ENCODE results near the gene SCAMP2. TPM values are rescaled to one million over a fixed set of nuclear protein-coding genes. Genes with fewer than 3 reads are reported as not detected.

Gene SCAMP2
- total RNA-seq, 1 experiment from 2014 or later, result 38.0 TPM

DNA sequence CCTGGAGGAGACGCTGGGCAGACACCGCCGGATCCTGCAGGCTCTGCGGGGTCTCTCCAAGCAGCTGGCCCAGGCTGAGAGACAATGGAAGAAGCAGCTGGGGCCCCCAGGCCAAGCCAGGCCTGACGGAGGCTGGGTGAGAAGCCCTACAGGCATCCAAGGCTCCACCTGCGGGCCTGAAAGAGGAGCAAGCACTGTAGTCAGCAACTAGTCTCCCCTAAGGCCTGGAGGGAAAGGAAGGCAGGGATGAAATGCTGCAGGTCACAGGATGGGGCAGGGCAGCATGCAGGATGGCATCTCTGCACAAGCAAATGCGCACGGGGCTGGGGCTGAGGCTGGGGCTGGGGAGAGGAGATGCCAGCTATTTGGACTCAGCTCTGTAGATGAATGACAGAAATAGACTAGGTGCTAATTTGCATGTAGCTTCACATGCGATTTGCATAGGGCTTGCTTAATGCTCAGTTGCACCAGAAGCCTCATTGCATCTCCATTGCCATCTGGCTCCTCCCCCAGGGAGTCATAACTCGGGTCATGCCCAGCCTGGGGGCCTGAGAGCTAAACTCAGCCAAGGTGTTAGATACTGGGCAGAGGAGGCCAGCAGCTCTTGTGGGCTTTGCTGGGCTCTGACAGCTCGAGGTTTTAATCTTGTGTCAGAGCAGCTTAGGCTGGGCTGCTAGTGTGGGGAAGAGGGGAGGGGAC is 51.9 kb downstream of the SCAMP2 start:
- Mint-ChIP-seq H3K4me3 (no peak overlapping the region), H3K27me3 (ENCODE audit: low read depth) (peaks cover 31% of the 10 kb centered on the region), H3K9me3 (no peaks in the 10 kb centered on the region), H3K4me1 (peaks cover 20% of the 10 kb centered on the region), H3K36me3 (no peaks in the 10 kb centered on the region), H3K27ac (no peak overlapping the region)
- ATAC-seq, result peak; percentile 52
- peak; percentile 46 for DNase-seq (ENCODE audit: low spot score)
- CTCF ChIA-PET, result interaction anchor here (0.6 to 3.3 kb wide), 12 partner anchors 12 to 200 kb away, joined by 3 to 14 read pairs (median 4); partner anchors contain the start of gene MPI
- peak; percentile 70 for TF ChIP-seq ZNF423 (CRISPR knock-in tag; IDR thresholded peaks at IDR 0.05)
- no peak for TF ChIP-seq FOXK1 (CRISPR knock-in tag; IDR thresholded peaks at IDR 0.05)
- TF ChIP-seq ZNF396 (CRISPR knock-in tag; IDR thresholded peaks at IDR 0.05; ENCODE audit: borderline replicate concordance), result no peak
- TF ChIP-seq, protein P1, sequence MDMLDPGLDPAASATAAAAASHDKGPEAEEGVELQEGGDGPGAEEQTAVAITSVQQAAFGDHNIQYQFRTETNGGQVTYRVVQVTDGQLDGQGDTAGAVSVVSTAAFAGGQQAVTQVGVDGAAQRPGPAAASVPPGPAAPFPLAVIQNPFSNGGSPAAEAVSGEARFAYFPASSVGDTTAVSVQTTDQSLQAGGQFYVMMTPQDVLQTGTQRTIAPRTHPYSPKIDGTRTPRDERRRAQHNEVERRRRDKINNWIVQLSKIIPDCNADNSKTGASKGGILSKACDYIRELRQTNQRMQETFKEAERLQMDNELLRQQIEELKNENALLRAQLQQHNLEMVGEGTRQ (CRISPR knock-in tag; IDR thresholded peaks at IDR 0.05), result no peak
- no peak for TF ChIP-seq OVOL2 (CRISPR knock-in tag; IDR thresholded peaks at IDR 0.05; ENCODE audit: borderline replicate concordance)
- POLR2A ChIA-PET, result no interaction called here

- Mint-ChIP-seq H3K9me3 (no peaks in the 10 kb centered on the region), H3K27ac (peak overlapping the region; percentile 65; the same call in 1 of the 2 replicates), H3K4me3 (no peak overlapping the region), H3K36me3 (no peaks in the 10 kb centered on the region), H3K4me1 (peaks cover 20% of the 10 kb centered on the region), H3K27me3 (ENCODE audit: low read depth) (peaks cover 19% of the 10 kb centered on the region)
- DNase-seq (ENCODE audit: low spot score), result no peak
- POLR2A ChIA-PET, result no interaction called here
- CTCF ChIA-PET, result interaction anchor here (1.1 to 4.0 kb wide), 8 partner anchors 11 to 115 kb away, joined by 3 to 14 read pairs (median 6); no protein-coding TSS in a partner anchor
- ATAC-seq, result no peak
- TF ChIP-seq ZNF232 (CRISPR knock-in tag; IDR thresholded peaks at IDR 0.05) (no peak), ZBTB21 (CRISPR knock-in tag; IDR thresholded peaks at IDR 0.05; ENCODE audit: borderline replicate concordance) (no peak), STAT6 (CRISPR knock-in tag; conservative IDR thresholded peaks at IDR 0.05; ENCODE audit: low read depth) (no peak), MXD4 (CRISPR knock-in tag; IDR thresholded peaks at IDR 0.05; ENCODE audit: borderline replicate concordance) (no peak), ATF3 (CRISPR knock-in tag; conservative IDR thresholded peaks at IDR 0.05) (no peak), JUN (CRISPR knock-in tag; IDR thresholded peaks at IDR 0.05) (no peak), CBFB (CRISPR knock-in tag; IDR thresholded peaks at IDR 0.05; ENCODE audit: low read depth) (no peak)
- TF ChIP-seq, protein P2, sequence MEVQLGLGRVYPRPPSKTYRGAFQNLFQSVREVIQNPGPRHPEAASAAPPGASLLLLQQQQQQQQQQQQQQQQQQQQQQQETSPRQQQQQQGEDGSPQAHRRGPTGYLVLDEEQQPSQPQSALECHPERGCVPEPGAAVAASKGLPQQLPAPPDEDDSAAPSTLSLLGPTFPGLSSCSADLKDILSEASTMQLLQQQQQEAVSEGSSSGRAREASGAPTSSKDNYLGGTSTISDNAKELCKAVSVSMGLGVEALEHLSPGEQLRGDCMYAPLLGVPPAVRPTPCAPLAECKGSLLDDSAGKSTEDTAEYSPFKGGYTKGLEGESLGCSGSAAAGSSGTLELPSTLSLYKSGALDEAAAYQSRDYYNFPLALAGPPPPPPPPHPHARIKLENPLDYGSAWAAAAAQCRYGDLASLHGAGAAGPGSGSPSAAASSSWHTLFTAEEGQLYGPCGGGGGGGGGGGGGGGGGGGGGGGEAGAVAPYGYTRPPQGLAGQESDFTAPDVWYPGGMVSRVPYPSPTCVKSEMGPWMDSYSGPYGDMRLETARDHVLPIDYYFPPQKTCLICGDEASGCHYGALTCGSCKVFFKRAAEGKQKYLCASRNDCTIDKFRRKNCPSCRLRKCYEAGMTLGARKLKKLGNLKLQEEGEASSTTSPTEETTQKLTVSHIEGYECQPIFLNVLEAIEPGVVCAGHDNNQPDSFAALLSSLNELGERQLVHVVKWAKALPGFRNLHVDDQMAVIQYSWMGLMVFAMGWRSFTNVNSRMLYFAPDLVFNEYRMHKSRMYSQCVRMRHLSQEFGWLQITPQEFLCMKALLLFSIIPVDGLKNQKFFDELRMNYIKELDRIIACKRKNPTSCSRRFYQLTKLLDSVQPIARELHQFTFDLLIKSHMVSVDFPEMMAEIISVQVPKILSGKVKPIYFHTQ (CRISPR knock-in tag; IDR thresholded peaks at IDR 0.05), result no peak
- TF ChIP-seq, protein P3, sequence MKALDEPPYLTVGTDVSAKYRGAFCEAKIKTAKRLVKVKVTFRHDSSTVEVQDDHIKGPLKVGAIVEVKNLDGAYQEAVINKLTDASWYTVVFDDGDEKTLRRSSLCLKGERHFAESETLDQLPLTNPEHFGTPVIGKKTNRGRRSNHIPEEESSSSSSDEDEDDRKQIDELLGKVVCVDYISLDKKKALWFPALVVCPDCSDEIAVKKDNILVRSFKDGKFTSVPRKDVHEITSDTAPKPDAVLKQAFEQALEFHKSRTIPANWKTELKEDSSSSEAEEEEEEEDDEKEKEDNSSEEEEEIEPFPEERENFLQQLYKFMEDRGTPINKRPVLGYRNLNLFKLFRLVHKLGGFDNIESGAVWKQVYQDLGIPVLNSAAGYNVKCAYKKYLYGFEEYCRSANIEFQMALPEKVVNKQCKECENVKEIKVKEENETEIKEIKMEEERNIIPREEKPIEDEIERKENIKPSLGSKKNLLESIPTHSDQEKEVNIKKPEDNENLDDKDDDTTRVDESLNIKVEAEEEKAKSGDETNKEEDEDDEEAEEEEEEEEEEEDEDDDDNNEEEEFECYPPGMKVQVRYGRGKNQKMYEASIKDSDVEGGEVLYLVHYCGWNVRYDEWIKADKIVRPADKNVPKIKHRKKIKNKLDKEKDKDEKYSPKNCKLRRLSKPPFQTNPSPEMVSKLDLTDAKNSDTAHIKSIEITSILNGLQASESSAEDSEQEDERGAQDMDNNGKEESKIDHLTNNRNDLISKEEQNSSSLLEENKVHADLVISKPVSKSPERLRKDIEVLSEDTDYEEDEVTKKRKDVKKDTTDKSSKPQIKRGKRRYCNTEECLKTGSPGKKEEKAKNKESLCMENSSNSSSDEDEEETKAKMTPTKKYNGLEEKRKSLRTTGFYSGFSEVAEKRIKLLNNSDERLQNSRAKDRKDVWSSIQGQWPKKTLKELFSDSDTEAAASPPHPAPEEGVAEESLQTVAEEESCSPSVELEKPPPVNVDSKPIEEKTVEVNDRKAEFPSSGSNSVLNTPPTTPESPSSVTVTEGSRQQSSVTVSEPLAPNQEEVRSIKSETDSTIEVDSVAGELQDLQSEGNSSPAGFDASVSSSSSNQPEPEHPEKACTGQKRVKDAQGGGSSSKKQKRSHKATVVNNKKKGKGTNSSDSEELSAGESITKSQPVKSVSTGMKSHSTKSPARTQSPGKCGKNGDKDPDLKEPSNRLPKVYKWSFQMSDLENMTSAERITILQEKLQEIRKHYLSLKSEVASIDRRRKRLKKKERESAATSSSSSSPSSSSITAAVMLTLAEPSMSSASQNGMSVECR (CRISPR knock-in tag; IDR thresholded peaks at IDR 0.05; ENCODE audit: borderline replicate concordance), result no peak
- TF ChIP-seq, protein P4, sequence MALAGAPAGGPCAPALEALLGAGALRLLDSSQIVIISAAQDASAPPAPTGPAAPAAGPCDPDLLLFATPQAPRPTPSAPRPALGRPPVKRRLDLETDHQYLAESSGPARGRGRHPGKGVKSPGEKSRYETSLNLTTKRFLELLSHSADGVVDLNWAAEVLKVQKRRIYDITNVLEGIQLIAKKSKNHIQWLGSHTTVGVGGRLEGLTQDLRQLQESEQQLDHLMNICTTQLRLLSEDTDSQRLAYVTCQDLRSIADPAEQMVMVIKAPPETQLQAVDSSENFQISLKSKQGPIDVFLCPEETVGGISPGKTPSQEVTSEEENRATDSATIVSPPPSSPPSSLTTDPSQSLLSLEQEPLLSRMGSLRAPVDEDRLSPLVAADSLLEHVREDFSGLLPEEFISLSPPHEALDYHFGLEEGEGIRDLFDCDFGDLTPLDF (CRISPR knock-in tag; IDR thresholded peaks at IDR 0.05), result no peak
- TF ChIP-seq, protein P5, sequence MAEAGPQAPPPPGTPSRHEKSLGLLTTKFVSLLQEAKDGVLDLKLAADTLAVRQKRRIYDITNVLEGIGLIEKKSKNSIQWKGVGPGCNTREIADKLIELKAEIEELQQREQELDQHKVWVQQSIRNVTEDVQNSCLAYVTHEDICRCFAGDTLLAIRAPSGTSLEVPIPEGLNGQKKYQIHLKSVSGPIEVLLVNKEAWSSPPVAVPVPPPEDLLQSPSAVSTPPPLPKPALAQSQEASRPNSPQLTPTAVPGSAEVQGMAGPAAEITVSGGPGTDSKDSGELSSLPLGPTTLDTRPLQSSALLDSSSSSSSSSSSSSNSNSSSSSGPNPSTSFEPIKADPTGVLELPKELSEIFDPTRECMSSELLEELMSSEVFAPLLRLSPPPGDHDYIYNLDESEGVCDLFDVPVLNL (CRISPR knock-in tag; IDR thresholded peaks at IDR 0.05; ENCODE audit: borderline replicate concordance, low read depth), result no peak
- TF ChIP-seq, protein P6, sequence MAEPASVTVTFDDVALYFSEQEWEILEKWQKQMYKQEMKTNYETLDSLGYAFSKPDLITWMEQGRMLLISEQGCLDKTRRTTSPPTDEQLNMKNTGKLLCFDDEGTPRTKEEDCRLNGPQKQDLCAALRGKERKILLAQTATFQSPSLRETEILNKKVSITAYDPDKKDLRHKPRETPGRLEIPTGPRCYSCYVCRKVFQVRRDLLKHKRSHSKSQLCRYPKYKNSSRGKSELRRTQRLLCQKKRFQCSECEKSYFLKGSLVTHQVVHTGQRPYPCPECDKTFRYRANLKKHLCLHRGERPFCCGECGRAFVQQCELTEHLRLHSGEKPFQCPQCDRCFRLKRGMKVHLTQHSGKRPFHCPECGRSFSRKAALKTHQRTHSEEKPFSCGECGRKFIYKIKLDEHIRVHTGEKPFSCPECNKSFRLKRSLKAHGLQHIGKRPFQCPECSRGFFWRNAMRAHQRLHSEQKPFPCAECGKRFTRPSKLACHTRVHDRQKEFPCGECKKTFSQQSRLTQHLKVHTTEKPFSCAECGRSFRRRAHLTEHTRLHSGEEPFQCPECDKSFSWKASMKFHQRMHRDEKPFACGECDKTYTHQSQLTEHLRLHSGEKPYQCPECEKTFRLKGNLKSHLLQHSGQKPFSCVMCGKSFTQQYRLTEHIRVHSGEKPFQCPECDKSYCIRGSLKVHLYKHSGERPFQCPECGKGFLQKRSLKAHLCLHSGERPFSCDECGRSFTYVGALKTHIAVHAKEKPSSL (CRISPR knock-in tag; conservative IDR thresholded peaks at IDR 0.05), result no peak
Measured at GRCh38 chr15:74820056-74820455, 53.1 kb downstream of the SCAMP2 start.

Measured in WTC11 (cell line).